ENCODE data around the gene ZMPSTE24. TPM values are rescaled to one million over a fixed set of nuclear protein-coding genes. Genes with fewer than 3 reads are reported as not detected.

The ZMPSTE24 gene
- total RNA-seq, 3 donors from 2014 or later (not counting 1 experiment from before 2014, with no cell fraction given): 15.3 to 19.5 (median 19.3) TPM

GRCh38 chr1:40221977-40222772 lies 35.9 kb upstream of the ZMPSTE24 start:
- no peak overlapping the region for H3K4me3 ChIP-seq (ENCODE audit: low read length)
- Mint-ChIP-seq H3K4me1 (peaks cover 0 to 9% of the 10 kb centered on the region in 2 donors), H3K4me3 (no peak overlapping the region), H3K36me3 (no peaks in the 10 kb centered on the region), H3K9me3 (no peaks in the 10 kb centered on the region), H3K27me3 (ENCODE audit: low read depth in 2 of 2) (no peaks in the 10 kb centered on the region), H3K27ac (no peak overlapping the region)
- H3K9me3 ChIP-seq (ENCODE audit: control insufficient read depth, insufficient read depth, low read length): no peaks in the 10 kb centered on the region
- intact Hi-C loops (cut with micrococcal nuclease): no loop called here
- H3K36me3 ChIP-seq (ENCODE audit: control insufficient read depth, insufficient read depth, low read length): peaks cover 9% of the 10 kb centered on the region
- no peaks in the 10 kb centered on the region for H3K4me1 ChIP-seq (ENCODE audit: control insufficient read depth, insufficient read depth, low read length)
- WGBS (ENCODE audit: insufficient coverage): 75% methylated on average over 1 of the region's 3 CpGs
- DNase-seq (no peak), ATAC-seq (no peak)
- TF ChIP-seq CTCF (IDR thresholded peaks at IDR 0.05): no peak
- no peaks in the 10 kb centered on the region for H3K27me3 ChIP-seq (ENCODE audit: control insufficient read depth, insufficient read depth, low read length)
- no peak overlapping the region for H3K27ac ChIP-seq (ENCODE audit: low read length)

- H3K4me3 ChIP-seq (ENCODE audit: low read length): no peak overlapping the region
- TF ChIP-seq CTCF (IDR thresholded peaks at IDR 0.05): no peak
- H3K27me3 ChIP-seq (ENCODE audit: control insufficient read depth, insufficient read depth, low read length): no peaks in the 10 kb centered on the region
- H3K4me1 Mint-ChIP-seq: peaks cover 0 to 9% of the 10 kb centered on the region in 2 donors
- H3K9me3 ChIP-seq (ENCODE audit: control insufficient read depth, insufficient read depth, low read length): no peaks in the 10 kb centered on the region
- WGBS (ENCODE audit: insufficient coverage): 91% methylated on average over 4 of the region's 6 CpGs
- H3K27me3 Mint-ChIP-seq (ENCODE audit: low read depth in 2 of 2): no peaks in the 10 kb centered on the region
- intact Hi-C loops (cut with micrococcal nuclease): no loop called here
- H3K4me3 Mint-ChIP-seq: no peak overlapping the region
- no peaks in the 10 kb centered on the region for H3K36me3 Mint-ChIP-seq
- ATAC-seq (no peak), DNase-seq (no peak)
- H3K9me3 Mint-ChIP-seq: no peaks in the 10 kb centered on the region
- H3K27ac Mint-ChIP-seq: no peak overlapping the region
- H3K4me1 ChIP-seq (ENCODE audit: control insufficient read depth, insufficient read depth, low read length): no peaks in the 10 kb centered on the region
- H3K36me3 ChIP-seq (ENCODE audit: control insufficient read depth, insufficient read depth, low read length): peaks cover 9% of the 10 kb centered on the region
- H3K27ac ChIP-seq (ENCODE audit: low read length): no peak overlapping the region
These were observed 34.0 kb upstream of the ZMPSTE24 start for GRCh38 chr1:40224040-40224439.

GRCh38 chr1:40226192-40226591 lies 31.8 kb upstream of the ZMPSTE24 start:
- no peaks in the 10 kb centered on the region for H3K9me3 ChIP-seq (ENCODE audit: control insufficient read depth, insufficient read depth, low read length)
- TF ChIP-seq CTCF (IDR thresholded peaks at IDR 0.05): no peak

GRCh38 chr1:40232444-40232843 lies 25.6 kb upstream of the ZMPSTE24 start:
- no peaks in the 10 kb centered on the region for H3K27me3 Mint-ChIP-seq (ENCODE audit: low read depth in 2 of 2)
- intact Hi-C loops (cut with micrococcal nuclease): no loop called here
- no peaks in the 10 kb centered on the region for H3K4me1 Mint-ChIP-seq
- H3K27ac Mint-ChIP-seq: no peak overlapping the region
- H3K4me3 ChIP-seq (ENCODE audit: low read length): no peak overlapping the region
- TF ChIP-seq CTCF (IDR thresholded peaks at IDR 0.05): no peak
- no peaks in the 10 kb centered on the region for H3K9me3 ChIP-seq (ENCODE audit: control insufficient read depth, insufficient read depth, low read length)
- H3K4me3 Mint-ChIP-seq: no peak overlapping the region
- peaks cover 46% of the 10 kb centered on the region for H3K36me3 ChIP-seq (ENCODE audit: control insufficient read depth, insufficient read depth, low read length)
- ATAC-seq: no peak
- no peaks in the 10 kb centered on the region for H3K4me1 ChIP-seq (ENCODE audit: control insufficient read depth, insufficient read depth, low read length)
- no peak overlapping the region for H3K27ac ChIP-seq (ENCODE audit: low read length)
- H3K36me3 Mint-ChIP-seq: no peaks in the 10 kb centered on the region
- no peaks in the 10 kb centered on the region for H3K27me3 ChIP-seq (ENCODE audit: control insufficient read depth, insufficient read depth, low read length)
- H3K9me3 Mint-ChIP-seq: no peaks in the 10 kb centered on the region
- 65% methylated on average over 4 of the region's 4 CpGs for WGBS (ENCODE audit: insufficient coverage)
- peak in 1 of 2 donors; percentile 61 for DNase-seq

More at GRCh38 chr1:40226192-40226591, 31.8 kb upstream of the ZMPSTE24 start:
- WGBS (ENCODE audit: insufficient coverage): 98% methylated on average over 3 of the region's 3 CpGs
- H3K9me3 Mint-ChIP-seq: no peaks in the 10 kb centered on the region
- intact Hi-C loops (cut with micrococcal nuclease): no loop called here
- H3K27ac Mint-ChIP-seq: no peak overlapping the region
- no peak overlapping the region for H3K4me3 Mint-ChIP-seq
- H3K36me3 ChIP-seq (ENCODE audit: control insufficient read depth, insufficient read depth, low read length): peaks cover 14% of the 10 kb centered on the region
- H3K27ac ChIP-seq (ENCODE audit: low read length): no peak overlapping the region
- no peaks in the 10 kb centered on the region for H3K4me1 Mint-ChIP-seq
- no peaks in the 10 kb centered on the region for H3K36me3 Mint-ChIP-seq
- no peaks in the 10 kb centered on the region for H3K4me1 ChIP-seq (ENCODE audit: control insufficient read depth, insufficient read depth, low read length)
- ATAC-seq (no peak), DNase-seq (no peak)
- no peaks in the 10 kb centered on the region for H3K27me3 ChIP-seq (ENCODE audit: control insufficient read depth, insufficient read depth, low read length)
- H3K27me3 Mint-ChIP-seq (ENCODE audit: low read depth in 2 of 2): no peaks in the 10 kb centered on the region
- H3K4me3 ChIP-seq (ENCODE audit: low read length): no peak overlapping the region
